ENCODE data around the gene NAXD.
"Not testable (repeated sequence)": the region's sequence is repeated elsewhere in the genome, so short reads cannot be mapped to it uniquely, and the experiment has no call there.

Gene NAXD

DNA sequence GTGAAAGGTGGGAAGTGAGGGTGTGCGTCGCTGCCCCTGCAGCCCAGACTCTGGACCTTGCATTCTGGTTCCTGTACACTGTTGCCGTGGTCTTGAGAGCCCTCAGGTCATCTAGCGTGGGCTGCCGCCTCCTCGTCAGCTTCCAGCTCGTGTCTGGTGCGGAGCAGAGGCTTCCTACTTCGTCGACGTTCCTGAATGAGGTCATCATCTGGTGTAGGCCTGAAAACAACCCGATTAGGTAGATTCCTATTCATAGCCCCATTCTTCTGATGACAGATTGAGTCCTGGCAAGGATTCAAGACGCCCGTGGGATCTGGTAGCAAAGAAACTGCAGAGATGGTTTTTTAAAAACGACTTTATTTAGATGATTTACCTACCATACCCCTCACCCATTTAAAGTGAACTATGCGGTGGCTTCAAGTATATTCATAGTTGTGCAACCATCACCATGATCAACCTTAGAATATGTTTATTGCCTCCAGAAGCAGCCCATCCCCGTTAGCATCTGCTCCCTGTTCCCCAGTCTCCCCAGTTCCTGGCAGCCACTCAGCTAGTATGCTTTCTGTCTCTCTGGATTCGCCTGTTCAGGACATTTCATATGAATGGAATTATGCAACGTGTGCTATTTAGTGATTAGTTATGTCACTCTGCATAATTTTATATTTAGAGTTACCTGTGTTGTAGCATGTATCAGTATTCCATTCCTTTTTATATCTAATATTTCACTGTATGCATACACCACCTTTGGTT is 13.8 kb downstream of the NAXD start:
- no peak for DNase-seq

DNA sequence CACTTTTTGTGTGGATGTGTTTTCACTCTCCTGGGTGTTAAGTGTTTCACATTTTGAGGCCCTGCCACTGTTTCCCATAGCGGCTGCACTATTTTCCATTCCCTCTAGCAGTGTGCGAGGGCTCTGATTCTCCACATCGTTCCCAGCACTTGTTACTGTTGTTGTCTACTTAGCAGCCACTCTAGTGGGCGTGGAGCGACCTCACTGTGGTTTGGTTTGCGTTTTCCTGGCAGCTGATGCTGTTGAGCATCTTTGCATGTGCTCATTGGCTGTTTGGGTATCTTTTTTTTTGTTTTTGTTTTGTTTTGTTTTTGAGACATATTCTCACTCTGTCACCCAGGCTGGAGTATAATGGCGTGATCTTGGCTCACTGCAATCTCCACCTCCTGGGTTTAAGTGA is 14.4 kb downstream of the NAXD start:
- DNase-seq: no peak

DNA sequence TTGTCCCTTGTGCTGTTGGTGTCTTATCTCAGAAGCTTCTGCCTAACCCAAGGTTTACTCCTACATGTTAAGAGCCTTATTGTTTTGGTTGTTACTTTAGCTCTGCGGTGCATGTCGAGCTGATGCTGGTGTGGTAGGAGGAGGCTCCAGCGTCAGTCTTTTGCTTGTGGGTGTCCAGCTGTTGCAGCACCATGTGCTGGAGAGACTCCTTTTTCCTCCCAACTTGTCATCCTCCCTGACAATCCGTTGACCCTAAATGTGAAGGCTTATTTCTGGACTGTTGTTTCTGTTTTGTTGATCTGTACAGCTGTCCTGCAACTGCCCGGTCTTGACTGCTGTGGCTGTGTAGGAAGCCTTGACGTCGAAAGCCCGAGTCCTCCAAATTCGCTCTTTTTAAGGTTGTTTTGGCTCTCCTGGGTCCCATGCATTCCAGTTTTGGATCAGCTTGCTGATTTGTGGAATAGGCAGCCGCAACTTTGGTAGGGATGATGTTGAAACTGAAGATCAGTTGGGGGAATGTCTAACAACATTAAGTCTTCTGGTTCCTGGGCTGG is 15.3 kb downstream of the NAXD start:
- DNase-seq: no peak

- DNase-seq: not testable (repeated sequence)
Observed at GRCh38 chr13:110632255-110632654, 16.9 kb downstream of the NAXD start.

- DNase-seq: no peak
Observed at GRCh38 chr13:110633776-110634175, 18.4 kb downstream of the NAXD start.

GRCh38 chr13:110634558-110634957 is 19.2 kb downstream of the NAXD start:
- no peak for DNase-seq

GRCh38 chr13:110635405-110636002 is 20.2 kb downstream of the NAXD start:
- no peak for DNase-seq

DNA sequence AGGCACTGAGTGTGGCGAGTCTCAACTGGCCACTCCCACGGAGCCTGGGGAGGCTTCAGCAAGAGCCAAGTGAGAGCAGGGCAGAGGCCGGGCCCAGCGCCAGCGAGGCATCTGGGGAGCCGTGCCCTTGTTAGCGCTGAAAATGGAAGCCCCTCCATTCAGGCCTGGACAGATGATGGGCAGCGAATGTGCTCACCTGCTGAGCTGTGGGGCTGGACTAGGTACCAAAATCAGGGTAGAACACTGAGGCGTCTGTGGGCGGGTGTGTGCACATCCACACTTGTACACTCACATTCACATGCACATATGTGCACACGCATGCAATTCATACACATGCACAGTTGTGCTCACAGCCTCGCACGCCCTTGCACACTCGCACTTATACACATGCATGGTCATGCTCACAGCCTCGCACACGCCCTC is 20.7 kb downstream of the NAXD start:
- DNase-seq: no peak

GRCh38 chr13:110636701-110637201 is 21.4 kb downstream of the NAXD start:
- no peak for DNase-seq

GRCh38 chr13:110637275-110637674 is 21.9 kb downstream of the NAXD start:
- DNase-seq: no peak

DNA sequence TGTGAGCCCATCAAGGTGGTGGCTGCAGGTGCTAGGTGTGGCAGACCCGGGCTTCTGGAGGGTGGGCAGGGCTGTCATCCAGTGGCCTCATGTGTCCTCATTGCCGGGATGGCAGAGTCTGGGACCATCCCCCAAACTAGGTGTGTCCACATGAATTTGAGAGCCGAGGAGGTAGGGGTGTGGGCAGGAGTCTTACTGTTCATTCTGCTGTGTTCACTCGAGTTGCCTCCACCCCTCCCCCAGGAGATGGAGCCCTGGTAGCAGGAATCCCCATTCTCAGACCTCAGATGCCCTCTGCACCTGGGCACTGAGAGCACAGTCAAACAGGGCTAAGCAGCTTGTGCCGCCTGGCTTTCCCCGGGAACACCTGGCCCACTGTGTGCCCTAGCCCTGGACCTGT is 22.4 kb downstream of the NAXD start:
- DNase-seq: no peak

DNA sequence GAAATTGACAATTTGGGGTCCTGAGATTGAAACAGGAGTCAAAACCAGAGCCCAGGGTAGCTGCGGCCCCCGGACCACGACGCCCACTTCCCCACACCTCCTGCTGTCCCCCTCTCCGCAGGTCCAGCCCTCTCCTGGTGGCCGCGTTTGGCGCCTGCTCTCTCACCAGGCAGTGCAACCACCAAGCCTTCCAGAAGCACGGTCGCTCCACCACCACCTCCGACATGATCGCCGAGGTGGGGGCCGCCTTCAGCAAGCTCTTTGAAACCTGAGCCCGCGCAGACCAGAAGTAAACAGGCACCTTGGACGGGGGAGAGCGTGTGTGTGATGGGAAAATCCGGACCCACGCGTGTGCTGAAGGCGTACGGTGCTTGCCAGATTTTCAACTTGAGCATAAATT is 22.9 kb downstream of the NAXD start:
- no peak for DNase-seq

- no peak for DNase-seq
Observed at GRCh38 chr13:110638814-110639806, 23.8 kb downstream of the NAXD start.

- no peak for DNase-seq
Observed at GRCh38 chr13:110639935-110640334, 24.6 kb downstream of the NAXD start.

GRCh38 chr13:110640591-110641029 is 25.3 kb downstream of the NAXD start:
- no peak for DNase-seq

DNA sequence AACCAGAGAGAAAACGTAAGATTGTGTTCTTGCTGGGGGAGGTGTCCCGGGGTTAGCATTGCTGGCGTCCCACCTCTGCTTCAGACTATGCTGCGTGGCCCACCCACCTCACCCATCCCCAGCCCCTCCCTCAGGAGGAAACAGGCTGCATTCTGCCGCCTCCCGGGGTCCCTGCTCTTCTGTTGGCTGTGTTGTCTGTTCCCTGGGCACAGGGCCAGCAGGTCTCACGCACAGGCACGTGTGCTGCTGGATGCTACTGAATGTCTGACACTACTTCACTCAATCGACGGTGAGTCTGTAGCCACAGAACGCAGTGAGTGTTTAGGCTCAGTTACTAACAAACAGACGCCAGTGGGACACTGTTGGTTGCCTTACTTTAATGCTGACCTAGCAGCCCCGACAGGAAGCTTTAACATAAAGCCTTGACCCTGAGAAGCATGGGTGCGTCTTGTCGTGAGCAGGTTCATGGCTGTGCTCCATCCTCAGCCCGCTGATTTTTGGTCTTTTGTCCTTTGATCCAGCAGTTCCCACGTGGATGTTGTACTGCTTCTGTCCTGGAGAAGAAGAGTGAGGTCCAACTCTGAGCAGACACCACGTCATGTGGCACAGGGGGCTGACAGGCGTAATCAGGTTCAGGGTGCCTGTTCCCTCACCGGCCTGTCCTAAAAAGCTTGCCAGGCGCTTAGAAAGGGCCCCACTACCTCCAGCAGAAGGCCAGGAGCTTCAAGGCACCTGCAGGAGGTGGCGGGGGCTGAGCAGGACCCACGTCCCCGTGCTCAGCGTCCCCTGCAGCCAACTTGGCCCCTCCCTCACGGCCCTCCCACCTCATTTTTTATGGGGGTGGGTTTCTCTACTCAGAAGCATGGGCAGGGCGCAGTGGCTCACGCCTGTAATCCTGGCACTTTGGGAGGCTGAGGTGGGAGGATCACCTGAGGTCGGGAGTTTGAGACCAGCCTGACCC is 26.0 kb downstream of the NAXD start:
- peak; percentile 62 for DNase-seq

GRCh38 chr13:110642291-110642981 is 27.1 kb downstream of the NAXD start:
- no peak for DNase-seq

- no peak for DNase-seq
Observed at GRCh38 chr13:110643324-110643723, 28.0 kb downstream of the NAXD start.

DNA sequence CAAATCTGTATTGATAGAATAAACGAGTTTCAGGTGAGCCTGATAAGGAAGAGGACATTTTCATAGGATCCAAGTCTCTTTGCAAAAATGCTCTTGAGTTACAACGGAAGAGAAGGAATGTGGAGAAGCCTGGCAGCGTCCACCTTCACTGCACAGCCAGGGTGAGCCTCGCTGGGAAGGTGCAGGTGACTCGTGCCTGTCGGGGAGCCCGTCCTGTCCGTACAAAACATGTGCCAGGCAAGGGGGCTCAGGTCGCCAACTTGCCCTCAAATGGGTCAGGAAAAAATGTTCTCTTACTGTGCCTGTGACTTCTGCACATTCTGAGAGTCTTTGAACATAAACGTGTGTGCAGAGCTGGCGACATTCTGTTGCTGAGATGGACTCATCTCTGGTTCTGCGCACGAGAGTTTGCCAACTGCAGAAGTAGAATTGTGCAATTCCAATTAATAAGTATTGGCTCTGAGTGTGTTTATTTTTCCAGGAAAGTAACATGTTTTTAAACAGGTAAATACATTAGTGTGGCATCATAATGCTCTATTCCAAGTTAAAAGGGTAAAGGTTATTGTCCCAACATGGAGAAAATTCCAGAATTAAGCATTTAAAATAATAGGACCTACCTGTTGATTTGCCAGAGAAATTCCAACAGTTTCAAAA is 28.6 kb downstream of the NAXD start:
- DNase-seq: no peak

GRCh38 chr13:110644892-110645521 is 29.7 kb downstream of the NAXD start:
- peak; percentile 69 for DNase-seq

Measured in NCI-H2171 (cell line).